GM18907 (cell line): ENCODE measurements around the gene FSTL1.

Source experiments
- ATAC-seq: cut with Tn5 transposase; IDR thresholded peaks from one replicate; pipeline ENCODE4 v1.9.1; 2021; ENCODE audit warnings: mild to moderate bottlenecking, moderate library complexity; ENCODE audit not compliant: unreplicated experiment

Gene FSTL1

DNA sequence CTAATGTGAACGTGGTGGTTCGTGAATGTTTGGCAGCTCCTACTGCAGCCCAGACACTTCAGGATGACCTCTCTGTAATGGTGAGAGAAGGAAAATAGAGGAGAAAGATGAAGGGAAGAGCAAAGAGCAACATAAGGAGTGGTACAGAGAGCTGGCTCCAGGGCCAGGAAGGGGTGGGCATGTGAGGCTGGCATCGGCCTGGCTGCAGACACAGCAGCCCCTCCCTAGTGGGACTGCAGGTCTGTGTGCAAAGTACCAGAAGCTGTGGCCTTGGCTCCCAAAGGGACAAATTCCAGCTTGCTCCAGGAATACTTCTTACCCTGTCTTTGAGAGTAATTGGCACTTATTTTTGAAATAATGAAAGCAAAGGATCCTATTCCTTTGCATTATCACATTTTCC, 10.0 kb downstream of the FSTL1 start:
- ATAC-seq: no peak

DNA sequence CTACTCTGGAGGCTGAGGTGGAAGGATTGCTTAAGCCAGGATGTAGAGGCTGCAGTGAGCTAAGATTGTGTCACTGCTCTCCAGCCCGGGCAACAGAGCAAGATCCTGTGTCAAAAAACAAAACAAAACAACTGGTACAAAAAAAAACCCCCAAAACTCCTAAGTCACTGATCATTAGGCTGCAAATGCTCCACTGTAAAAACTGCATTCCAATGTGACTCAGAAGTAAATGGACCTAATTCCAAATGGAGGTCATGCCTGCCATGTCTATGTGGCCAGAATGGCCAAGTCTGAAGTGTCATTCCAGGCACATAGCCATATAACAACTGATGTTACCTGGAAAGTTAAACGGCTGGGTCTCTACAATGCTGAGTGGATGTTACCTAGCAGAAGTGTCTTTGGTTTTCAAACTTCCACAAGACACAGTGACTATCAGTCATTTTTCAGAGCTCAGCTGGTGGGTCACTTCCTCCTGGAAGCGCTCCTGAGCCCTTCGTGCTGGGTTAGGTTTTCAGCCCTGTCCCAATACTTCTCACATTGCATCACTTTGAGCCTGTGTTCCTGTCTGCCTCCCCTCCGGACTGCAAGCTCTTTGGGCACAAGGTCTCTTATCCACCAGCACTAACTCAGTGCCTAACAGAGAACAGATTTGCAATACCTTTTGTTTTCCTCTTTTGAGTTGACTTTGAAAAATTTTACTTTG, 10.6 kb downstream of the FSTL1 start:
- ATAC-seq: no peak

DNA sequence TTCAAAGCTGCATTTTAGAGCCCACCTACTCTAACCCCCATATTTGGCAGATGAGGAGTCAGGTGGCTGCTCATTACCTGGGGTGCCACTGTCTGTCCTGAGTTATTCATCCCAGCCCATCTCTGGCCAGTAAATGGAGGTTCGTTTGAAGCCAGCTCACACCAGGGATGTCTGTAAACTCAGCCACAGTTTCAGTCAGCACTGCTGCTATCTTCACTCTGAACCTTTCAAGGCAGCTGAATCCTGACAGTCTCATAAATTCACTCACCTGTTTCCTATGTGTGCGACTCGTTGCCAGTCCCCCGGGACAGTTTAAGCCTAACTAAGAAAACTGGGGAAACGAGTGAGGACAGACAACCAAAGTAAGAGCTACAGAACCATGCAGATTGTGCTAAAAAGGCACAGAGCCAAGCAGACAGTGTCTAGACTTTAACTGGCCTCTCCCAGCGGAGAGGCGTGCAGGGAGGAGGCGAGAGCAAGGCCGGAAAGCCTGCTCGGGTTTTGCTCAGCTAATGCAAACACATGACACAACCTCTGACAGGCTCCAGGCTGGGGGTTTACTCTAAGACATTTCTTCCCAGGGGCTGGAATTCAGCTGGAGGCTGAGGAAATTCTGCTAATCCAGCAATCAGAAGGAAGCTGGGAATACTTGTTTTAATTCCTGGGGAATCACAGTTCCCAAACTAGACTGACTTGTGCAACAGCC, 12.0 kb downstream of the FSTL1 start:
- ATAC-seq: no peak

DNA sequence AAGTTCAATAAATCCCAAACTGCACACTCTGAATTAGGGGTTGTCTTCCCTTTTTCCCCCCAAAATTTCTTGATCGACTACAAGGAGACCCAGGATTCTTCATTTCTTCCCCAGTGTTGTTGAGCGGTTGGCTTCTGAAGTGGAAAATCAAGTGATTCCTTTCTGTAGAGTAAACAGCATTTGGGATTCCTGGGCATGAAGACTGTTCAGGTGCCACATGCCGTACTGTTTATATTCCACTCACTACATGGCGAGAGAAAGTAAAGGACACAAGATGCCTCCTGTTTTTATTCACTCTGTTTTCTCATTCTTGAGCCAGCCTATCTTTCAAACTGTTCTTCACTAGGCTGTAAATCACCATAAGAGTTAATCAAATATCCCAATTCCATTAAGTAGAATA, 12.6 kb downstream of the FSTL1 start:
- ATAC-seq: no peak

DNA sequence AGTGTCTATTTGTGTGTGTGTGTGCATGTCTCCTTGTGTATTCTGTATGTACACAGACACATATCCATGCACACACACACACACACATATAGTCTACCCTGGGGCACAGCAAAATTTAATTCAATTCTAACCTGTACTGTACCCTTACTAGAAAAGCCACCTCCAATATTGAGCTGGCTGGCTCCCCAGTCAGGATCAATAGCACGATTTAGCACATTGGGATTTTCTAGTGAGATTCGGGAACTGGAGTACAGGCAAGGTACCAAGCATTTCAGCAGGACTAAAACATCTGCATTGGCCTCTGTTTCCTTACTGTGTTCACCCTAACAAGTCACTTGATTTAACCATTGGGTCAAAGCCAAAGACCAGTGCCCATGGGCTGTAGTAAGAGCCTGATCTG, 13.2 kb downstream of the FSTL1 start:
- ATAC-seq: no peak

DNA sequence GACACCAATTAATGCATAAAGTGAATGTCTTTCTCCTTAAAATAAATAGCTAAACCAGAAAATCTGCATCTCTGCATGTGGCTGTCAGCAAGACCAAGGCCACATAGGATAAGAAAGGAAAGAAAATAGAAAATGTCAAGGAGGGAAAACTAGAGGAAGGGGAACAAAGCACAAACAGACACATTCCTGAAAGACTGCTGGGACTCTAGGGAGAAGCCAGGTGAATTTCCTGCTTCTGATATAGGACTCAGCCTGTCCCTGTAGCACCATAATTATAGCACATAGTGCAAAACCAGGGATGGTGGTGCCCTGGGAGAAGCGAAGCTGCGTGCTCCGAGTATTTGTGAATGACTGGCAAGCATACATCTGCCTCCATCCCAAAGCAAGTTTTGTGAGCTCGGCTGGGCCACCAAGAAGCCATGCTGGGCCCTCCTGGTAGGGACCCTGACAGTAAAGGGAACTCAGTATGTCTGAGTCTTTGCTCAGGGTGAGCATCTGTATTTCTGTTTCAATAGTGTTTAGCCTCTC, 14.2 kb downstream of the FSTL1 start:
- ATAC-seq: no peak

DNA sequence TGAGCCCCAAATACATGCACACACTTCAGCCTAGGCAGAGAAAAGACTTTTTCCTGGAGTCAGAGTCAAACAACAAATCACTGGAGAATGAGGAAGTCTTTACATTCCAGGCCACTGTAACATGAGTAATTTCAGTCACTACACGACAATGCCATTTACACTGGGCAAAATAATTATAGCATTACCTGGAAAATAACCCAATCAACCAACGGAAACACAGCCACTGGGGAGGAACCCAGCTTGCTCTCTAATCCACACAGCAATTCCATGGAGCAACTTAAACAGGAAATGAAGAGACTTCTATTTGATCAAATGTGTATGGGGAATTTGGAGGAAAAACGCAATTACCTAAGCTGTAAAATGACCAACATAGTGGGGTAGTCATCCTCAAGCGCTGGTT, 15.2 kb downstream of the FSTL1 start:
- no peak for ATAC-seq

DNA sequence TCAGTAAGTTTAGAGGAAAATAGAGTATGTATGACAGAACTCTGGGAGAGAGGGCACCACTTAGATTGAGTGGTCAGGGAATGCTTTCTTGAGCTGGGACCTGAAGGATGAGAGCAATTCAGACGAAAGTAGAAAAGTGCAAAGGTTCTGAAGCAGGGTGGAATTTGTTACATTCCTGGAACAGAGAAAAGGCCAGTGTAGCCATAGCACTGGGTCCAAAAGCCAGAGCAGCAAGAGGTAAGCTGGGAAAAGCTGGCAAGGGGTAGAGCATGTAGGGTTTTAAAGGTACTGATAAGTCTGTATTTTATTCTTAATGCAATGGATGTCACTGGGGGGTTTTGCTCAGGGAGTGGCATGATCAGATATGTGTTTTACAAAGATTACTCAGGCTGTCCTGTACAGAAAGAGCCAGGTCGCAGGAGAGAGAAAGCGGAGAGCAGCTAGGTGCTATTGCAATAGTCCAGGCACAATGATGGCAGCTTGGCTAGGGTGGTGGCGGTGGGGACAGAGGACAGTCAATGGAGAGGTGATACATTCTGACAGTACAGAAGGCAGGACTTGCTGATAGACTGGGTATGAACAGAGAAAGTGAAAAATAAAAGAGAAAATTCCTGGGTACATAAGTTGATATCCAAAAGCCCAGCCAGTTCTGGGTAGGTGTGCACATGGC, 17.0 kb downstream of the FSTL1 start:
- ATAC-seq: no peak

DNA sequence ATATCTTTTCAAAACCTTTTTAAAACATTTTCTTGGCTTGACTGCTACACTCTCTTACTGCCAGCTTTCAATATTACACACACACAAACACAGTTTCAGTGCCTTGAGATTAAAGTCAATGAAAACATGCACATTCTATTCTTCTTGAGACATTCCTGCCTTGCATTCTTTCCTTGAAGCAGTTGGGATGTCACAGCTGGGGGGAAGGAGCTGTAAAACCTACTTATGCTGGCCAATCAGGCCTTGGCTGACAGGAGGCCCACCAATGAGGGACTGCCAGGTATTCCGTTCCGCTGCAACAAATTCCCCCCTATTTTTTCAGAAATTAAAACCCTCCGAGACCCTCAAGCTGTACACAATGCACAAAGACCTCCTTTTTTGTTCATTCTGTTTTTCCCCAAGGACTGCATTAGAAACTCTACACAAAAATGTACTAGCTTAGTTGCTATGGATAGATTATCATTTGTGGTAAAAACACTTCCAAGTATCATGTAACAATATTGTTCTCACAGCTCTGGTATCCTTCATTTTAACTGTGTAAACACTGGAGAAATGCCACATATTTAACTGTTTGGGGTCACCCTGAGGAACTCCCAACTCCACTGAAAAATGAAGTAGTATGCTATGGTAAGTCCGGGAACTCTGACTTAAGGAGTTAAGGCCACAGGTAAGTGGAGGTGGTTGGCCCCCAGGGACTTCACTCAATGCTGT, 18.5 kb downstream of the FSTL1 start:
- no peak for ATAC-seq

DNA sequence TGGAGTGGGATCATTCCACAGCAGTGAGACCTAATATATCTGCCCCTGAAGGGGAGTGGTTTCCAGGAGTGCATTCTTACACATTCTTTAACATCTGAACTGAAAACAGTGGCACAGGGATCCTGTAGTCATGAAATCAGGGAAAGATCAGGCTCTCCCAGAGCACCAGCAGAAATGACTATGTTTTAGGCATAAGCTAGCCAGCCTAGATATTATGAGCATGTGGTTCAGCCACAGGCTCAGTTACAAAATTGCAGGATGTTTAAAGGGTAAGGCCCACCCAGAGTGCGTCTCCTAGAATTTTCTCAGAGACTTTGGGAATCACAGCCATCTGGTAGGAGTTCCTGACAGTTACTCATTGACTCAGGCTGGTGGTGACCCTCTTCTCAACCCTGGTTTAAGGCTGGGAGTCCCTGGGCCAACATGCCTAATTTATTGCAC, 20.9 kb downstream of the FSTL1 start:
- ATAC-seq: no peak

DNA sequence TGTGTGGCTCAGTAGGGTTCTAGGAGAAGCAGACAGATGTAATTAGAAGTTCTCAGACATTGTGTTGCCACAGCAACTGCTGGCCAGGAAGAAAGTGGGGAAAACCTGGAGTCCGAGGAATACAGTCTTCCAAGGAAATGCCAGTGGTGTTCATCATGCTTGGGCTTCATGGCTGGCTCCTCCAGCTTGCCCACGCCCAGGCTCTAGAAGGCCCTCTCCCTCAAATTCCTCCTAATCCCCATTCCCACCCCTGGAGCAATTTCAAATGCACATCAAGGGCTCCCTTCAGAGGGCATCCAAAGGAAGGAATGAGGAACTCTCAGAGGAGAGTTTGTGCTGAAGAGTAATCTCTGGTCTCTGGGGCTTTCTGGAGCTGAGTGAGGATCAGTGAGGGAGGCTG, 21.9 kb downstream of the FSTL1 start:
- ATAC-seq: no peak

DNA sequence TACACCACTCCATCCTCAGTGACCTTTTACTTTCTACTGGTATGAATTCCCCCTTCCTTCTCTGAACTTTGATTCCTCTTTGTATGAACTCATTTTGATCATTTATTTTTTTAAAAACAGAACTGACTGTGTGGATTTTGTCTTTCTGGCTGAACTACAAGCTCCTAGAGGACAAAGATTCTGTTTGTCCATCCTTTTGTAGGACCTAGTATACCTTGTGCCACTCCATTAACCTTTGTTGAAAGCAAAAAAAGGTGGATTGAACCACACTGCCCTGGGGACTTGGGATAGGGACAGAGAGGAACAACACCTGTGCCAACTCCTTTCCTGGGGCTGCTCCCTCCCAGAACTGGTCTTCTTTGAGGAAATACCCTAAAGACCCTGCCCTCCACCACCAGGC, 23.6 kb downstream of the FSTL1 start:
- no peak for ATAC-seq

DNA sequence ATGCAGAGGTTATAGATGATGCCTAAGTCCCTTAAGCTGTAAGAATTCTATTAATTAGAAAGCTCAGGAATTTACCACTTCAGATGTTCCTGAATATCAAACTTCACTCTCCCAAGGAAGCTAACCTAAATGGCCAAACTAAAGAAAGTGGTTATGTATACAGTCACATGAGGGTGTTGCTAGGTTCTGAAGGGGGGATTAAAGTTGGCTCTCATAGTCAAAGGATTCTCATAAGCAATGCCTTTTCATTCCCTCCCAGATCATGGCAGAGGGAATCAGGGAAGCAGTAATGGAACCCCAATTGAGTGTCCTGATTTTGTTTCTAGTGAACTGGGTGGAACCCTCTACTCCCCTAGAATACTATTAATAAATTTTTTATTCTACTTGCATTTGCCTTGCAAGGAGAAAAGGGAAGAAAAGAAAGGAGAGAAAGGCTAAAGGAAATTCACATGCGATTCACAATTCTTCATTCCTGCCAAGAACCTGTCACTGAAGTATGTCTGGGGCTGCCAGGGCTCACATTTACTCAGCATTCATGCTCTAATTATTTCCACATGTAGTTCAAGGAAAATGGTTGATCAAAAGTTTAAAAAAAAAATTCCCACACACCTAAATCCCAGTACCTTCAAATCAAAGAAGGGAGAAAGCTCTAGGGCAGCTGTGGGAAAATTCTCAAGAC, 25.1 kb downstream of the FSTL1 start:
- ATAC-seq: no peak

DNA sequence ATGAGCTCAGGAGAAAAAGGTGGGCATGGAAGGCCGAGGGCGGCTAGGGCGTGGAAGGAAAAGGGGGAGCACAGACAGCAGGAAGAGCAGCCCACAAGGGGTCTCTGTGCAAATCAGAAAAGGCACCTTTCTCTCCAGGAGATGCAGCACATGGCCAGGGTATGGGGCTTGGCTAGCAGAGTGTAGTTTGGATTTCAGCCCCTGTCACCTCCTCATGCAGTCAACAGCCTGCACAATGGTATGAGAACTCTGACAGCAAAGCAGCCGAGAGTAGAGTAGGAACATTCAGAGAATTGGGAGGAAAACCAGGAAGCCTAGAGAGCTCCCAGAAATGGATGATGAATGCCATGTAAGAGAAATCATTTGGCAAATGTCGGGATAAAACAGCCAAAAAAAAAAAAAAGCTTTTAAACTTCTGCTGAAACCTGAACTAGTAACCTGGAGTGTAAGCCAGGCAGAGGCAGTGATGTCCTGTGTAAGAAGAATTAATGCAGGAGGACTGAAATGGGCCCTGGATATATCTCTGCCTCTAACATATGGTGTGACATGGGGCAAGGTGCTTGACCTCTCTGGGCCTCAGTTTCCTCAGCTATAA, 25.7 kb downstream of the FSTL1 start:
- no peak for ATAC-seq

DNA sequence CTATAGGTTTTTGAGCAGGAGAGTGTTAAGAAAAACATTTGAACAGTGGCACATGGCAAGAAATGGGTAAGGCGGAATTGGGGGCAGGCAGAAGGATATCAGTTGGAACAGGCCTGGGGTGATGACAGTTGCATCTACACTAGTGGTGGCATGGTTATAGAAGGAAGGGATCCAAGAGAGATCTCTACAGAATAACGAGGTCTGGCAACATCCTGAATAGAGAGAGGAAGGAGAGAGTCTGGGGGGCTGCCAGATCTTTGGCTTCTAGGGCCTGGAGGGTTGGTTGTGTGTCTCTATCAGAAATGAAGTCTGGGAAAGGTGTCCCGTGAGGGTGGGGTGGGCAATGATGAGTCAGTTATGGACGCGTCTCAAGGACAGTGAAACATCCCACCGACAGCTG, 26.3 kb downstream of the FSTL1 start:
- no peak for ATAC-seq

DNA sequence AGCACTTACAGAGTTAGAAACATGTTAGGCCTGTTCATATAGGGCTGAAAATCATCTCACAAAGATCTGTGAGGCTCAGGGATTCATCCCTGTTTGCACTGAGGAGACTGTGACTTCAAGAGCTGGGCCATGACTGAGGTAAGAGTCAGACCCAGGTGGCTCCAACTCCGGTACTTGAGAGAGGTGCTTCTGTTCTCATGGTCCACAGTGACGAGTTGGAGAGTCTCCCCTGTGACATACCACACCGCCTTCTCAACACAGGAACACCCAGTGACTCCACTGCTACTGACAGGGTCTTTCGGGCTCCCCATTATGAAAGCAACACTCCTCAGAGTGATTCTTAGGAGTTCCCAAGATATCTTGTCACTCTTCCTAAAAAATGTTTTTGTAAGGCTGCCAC, 27.4 kb downstream of the FSTL1 start:
- ATAC-seq: no peak

DNA sequence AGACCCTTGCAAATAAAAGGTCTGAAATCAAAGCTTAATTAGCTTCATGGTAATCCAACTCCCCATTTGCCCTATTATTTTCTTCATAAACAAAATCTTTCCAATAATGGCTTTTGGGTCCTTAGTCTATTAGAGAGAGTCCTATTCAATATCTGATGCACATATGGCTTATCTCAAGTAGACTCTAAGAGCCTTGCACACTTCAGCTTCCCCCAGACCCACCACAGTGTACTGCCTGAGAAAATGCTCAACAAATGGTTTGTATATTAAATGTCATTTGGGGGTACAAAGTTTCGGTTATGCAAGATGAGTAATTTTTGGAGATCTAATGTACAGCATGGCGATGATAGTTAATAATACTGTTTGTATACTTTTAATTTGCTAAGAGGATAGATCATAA, 28.9 kb downstream of the FSTL1 start:
- ATAC-seq: no peak

DNA sequence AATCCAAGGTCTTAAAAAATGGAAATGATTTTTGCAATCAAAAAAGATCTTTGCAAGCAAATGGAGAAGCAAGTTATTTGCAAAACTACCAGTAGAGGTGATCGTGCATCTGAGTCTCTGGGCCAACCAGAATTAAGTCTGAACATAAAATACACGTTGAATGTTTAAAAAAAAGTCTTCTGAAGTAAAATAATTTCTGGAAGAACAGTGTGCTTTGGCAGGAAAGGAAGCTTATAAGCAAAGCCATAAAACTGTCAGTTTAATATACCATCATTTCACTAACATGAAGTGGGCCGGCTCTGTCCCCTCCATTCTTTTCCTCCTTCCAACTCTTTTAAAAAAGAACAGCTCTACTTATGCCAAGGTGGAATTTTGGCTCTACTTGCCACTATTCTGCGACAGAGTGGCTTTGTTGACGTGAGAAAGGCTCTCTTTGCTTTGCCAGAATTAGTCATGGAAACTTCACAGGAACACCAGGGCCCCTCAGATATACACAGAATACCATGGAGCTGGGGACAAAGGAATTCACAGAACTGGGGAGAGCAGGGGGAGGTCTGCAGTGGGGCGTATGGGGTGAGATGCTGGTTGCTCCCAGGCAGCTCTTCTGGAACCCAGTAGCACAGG, 29.8 kb downstream of the FSTL1 start:
- no peak for ATAC-seq

DNA sequence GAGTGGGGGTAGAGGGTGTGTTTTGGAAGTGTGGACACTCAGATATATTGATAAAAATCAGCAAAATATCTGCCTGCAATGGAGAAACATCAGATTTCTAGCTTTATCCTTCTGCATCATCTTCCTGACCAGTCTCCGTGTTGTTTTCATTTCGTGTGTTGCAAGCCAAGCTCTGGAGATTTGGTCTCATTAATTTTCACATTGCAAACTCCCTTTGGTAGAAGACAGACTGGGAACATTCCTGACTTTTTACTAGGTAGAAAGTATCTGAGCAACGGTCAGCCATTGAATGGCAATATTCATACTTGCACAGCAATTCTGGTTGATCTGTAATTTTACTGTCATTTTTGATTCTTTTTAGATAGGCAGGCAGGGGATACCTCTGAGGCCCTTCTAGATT, 30.4 kb downstream of the FSTL1 start:
- ATAC-seq: no peak

DNA sequence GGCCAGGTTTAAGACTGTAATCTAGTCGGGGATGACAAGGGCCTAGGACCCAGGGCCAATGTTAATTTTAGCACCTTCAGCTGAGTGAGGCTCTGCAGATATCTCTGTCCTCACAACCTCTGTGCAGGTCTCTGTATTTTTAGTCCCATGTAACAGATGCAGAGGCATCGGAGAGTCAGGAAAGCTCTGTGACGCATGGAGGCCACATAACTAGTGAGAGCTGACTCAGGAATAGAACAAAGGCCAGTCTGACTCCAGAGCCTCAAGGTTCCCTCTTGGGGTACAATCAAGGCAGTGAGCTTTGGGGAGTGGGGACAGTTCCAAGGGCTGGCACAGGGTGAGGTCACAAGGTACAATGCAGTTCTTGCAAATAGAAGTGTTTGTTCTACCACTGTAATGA, 31.0 kb downstream of the FSTL1 start:
- no peak for ATAC-seq
